Measurements from ENCODE around the gene RASSF5. TPM values are rescaled to one million over a fixed set of nuclear protein-coding genes. Genes with fewer than 3 reads are reported as not detected.

Gene RASSF5
- total and polyA plus RNA-seq, 2 of the 13 experiments (the other 11 are each of a cell fraction or from before 2014, with no cell fraction given), result 0.18 to 0.40 TPM

DNA sequence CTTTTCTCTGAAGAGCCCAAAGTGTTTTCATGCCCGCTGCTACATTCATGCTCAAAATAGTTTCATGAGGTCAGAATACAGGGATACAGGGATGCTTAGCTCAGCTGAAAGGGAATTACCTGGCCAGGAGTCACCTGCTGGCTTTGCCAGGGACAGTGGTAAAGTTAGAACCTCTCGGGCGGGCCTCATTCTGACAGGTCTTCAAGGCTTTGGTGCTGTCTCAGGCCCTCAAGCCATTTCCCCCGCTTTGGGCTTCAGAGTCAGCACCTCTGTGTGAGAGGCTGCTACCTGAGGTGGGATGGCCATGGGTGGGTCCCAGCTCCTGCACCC is 5.5 kb downstream of the RASSF5 start:
- no peaks in the 10 kb centered on the region for H3K36me3 ChIP-seq (replicated peaks in 1 of 2; ENCODE audit: control insufficient read depth in 1 of 2, insufficient read depth in 2 of 2, low read length in 2 of 2)
- TF ChIP-seq, protein P1, sequence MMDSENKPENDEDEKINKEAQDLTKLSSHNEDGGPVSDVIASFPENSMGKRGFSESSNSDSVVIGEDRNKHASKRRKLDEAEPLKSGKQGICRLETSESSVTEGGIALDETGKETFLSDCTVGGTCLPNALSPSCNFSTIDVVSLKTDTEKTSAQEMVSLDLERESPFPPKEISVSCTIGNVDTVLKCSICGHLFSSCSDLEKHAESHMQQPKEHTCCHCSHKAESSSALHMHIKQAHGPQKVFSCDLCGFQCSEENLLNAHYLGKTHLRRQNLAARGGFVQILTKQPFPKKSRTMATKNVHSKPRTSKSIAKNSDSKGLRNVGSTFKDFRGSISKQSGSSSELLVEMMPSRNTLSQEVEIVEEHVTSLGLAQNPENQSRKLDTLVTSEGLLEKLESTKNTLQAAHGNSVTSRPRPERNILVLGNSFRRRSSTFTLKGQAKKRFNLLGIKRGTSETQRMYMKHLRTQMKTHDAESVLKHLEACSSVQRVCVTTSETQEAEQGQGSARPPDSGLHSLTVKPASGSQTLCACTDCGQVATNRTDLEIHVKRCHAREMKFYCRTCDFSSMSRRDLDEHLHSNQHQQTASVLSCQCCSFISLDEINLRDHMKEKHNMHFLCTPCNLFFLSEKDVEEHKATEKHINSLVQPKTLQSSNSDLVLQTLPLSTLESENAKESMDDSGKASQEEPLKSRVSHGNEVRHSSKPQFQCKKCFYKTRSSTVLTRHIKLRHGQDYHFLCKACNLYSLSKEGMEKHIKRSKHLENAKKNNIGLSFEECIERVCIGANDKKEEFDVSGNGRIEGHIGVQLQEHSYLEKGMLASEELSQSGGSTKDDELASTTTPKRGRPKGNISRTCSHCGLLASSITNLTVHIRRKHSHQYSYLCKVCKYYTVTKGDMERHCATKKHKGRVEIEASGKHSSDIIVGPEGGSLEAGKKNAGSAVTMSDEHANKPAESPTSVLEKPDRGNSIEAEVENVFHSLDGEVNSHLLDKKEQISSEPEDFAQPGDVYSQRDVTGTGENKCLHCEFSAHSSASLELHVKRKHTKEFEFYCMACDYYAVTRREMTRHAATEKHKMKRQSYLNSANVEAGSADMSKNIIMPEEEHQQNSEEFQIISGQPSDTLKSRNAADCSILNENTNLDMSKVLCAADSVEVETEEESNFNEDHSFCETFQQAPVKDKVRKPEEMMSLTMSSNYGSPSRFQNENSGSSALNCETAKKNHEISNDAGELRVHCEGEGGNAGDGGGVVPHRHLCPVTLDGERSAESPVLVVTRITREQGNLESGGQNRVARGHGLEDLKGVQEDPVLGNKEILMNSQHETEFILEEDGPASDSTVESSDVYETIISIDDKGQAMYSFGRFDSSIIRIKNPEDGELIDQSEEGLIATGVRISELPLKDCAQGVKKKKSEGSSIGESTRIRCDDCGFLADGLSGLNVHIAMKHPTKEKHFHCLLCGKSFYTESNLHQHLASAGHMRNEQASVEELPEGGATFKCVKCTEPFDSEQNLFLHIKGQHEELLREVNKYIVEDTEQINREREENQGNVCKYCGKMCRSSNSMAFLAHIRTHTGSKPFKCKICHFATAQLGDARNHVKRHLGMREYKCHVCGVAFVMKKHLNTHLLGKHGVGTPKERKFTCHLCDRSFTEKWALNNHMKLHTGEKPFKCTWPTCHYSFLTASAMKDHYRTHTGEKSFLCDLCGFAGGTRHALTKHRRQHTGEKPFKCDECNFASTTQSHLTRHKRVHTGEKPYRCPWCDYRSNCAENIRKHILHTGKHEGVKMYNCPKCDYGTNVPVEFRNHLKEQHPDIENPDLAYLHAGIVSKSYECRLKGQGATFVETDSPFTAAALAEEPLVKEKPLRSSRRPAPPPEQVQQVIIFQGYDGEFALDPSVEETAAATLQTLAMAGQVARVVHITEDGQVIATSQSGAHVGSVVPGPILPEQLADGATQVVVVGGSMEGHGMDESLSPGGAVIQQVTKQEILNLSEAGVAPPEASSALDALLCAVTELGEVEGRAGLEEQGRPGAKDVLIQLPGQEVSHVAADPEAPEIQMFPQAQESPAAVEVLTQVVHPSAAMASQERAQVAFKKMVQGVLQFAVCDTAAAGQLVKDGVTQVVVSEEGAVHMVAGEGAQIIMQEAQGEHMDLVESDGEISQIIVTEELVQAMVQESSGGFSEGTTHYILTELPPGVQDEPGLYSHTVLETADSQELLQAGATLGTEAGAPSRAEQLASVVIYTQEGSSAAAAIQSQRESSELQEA (CRISPR knock-in tag; IDR thresholded peaks at IDR 0.05; ENCODE audit: not compliant biosample characterization), result no peak
- no peak for FAIRE-seq
- ChIA-PET CTCF (ENCODE audit: low intra/inter-chr PET ratio, low total read pairs) (no interaction called here), POLR2A (no interaction called here)
- intact Hi-C loops (cut with micrococcal nuclease; ENCODE audit: unreplicated experiment) (no loop called here), in situ Hi-C loops (cut with HindIII; ENCODE audit: extremely low pct_ligation_motif_present, low pct_unique_long_range_greater_than_20kb) (no loop called here)
- no peak overlapping the region for H3K4me3 ChIP-seq (replicated peaks in 1 of 3; ENCODE audit: insufficient read depth in 1 of 3, low read depth in 2 of 3, low read length in 3 of 3)
- BruUV-seq (replicated peaks), result no TSS peak
- H3K79me2 ChIP-seq (ENCODE audit: insufficient read depth, low read length), result no peaks in the 10 kb centered on the region
- no peak overlapping the region for H3K9ac ChIP-seq (ENCODE audit: insufficient read depth, low read depth, low read length)
- H4K20me1 ChIP-seq (ENCODE audit: insufficient read depth, low read length), result no peaks in the 10 kb centered on the region
- H3K27ac ChIP-seq (ENCODE audit: extremely low read length, insufficient read depth, low read length), result no peak overlapping the region
- DNase-seq (ENCODE audit: low spot score), result no peak
- no peak overlapping the region for H3K4me2 ChIP-seq (ENCODE audit: low read depth, low read length)
- H3K27me3 ChIP-seq (ENCODE audit: control insufficient read depth in 1 of 2, insufficient read depth in 2 of 2, low read length in 2 of 2), result peaks cover 0 to 10% of the 10 kb centered on the region in 2 experiments; a peak in 2 of 5 replicates
- no peaks in the 10 kb centered on the region for H3K9me3 ChIP-seq (ENCODE audit: low read length)
- ATAC-seq, result no peak
- H2AFZ ChIP-seq (ENCODE audit: low read length), result no peak overlapping the region
- peaks cover 57% of the 10 kb centered on the region for H3K4me1 ChIP-seq (ENCODE audit: insufficient read depth, low read length)
- 55% methylated on average over 4 of the region's 4 CpGs for WGBS (ENCODE audit: low lambda C conversion rate)
